Measurements from ENCODE around the gene SLC25A39. TPM values are rescaled to one million over a fixed set of nuclear protein-coding genes. Genes with fewer than 3 reads are reported as not detected.

SLC25A39 gene
- total and polyA plus RNA-seq, 8 donors = 42.0 to 351 (median 134) TPM

DNA sequence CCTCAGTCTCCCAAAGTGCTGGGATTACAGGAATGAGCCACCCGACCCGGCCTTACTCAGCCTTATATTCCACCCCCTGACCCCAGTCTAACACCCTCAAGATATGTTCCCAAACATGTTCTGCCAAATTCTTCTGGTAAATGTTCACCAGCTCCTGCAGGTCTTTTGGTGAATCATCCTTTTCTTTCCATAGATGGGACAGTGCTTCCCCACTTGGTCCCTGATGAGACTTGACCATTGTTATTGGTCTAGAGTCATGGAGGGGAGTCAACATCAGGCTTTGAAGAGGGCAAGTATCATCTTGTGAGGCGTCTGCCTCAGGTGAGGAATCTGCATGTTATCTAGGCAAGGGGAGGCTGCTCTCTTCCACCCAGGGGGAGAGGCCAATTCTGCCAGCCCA is 26.6 kb downstream of the SLC25A39 start:
- H3K4me3 ChIP-seq = no peak overlapping the region
- DNase-seq = no peak
- peaks cover 0 to 19% (median 8%) of the 10 kb centered on the region in 3 donors for H3K27me3 ChIP-seq
- H3K36me3 ChIP-seq = no peaks in the 10 kb centered on the region
- H3K9me3 ChIP-seq = no peaks in the 10 kb centered on the region
- no peak for TF ChIP-seq POLR2A (IDR thresholded peaks at IDR 0.05)
- TF ChIP-seq POLR2AphosphoS5 (IDR thresholded peaks at IDR 0.05) = no peak
- TF ChIP-seq EP300 (IDR thresholded peaks at IDR 0.05) = no peak
- TF ChIP-seq, protein P1, sequence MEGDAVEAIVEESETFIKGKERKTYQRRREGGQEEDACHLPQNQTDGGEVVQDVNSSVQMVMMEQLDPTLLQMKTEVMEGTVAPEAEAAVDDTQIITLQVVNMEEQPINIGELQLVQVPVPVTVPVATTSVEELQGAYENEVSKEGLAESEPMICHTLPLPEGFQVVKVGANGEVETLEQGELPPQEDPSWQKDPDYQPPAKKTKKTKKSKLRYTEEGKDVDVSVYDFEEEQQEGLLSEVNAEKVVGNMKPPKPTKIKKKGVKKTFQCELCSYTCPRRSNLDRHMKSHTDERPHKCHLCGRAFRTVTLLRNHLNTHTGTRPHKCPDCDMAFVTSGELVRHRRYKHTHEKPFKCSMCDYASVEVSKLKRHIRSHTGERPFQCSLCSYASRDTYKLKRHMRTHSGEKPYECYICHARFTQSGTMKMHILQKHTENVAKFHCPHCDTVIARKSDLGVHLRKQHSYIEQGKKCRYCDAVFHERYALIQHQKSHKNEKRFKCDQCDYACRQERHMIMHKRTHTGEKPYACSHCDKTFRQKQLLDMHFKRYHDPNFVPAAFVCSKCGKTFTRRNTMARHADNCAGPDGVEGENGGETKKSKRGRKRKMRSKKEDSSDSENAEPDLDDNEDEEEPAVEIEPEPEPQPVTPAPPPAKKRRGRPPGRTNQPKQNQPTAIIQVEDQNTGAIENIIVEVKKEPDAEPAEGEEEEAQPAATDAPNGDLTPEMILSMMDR (IDR thresholded peaks at IDR 0.05) = no peak
- no peak overlapping the region for H3K27ac ChIP-seq
- intact Hi-C loops (cut with DNase I; ENCODE audit: low total_unique reads) = no loop called here
- no peaks in the 10 kb centered on the region for H3K4me1 ChIP-seq
- 67 to 83% (median 76%) methylated on average over 3 of the region's 3 CpGs for WGBS, 5 donors

DNA sequence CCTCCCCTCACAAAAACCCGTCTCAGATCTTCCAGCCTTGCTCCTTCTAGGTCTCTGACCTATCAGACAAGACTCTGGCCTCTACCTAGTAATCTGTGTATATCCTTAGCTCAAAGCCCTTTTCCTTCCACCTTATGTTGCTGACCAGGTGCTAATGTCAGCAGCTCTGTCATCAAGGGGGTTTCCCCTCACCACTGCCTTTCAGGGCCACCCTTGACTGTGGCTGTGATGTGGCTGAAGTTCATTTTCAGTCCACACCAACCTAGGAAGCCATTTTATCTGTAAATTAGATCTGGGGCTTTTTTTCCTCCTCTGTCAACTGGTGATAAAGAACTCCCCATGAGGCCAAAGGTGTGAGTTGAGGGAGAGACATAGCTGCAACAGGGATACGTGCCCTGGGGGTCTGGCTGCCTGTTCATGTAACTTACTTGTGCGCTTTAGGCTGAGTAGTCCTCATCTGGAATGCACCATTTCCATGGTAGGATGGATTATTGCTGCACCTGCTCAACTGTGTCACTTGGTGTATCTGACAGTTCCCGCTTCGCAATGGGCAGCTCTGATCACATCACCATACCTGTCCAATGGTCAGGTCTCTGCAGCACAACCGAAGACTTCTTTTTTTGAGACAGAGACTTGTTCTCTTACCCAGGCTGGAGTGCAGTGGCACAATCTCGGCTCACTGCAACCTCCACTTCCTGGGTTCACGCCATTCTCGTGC is 31.0 kb downstream of the SLC25A39 start:
- TF ChIP-seq POLR2AphosphoS5 (IDR thresholded peaks at IDR 0.05) = no peak
- TF ChIP-seq, protein P1 (IDR thresholded peaks at IDR 0.05) = no peak
- no peak for TF ChIP-seq POLR2A (IDR thresholded peaks at IDR 0.05)
- TF ChIP-seq EP300 (IDR thresholded peaks at IDR 0.05) = no peak
- intact Hi-C loops (cut with DNase I; ENCODE audit: low total_unique reads) = no loop called here
- Histone ChIP-seq H3K9me3 (no peaks in the 10 kb centered on the region), H3K36me3 (no peaks in the 10 kb centered on the region), H3K27me3 (peaks cover 0 to 8% (median 0%) of the 10 kb centered on the region in 3 donors), H3K27ac (no peak overlapping the region), H3K4me1 (no peaks in the 10 kb centered on the region), H3K4me3 (no peak overlapping the region)
- no peak for DNase-seq
- WGBS, 5 donors = 77 to 88% (median 84%) methylated on average over 9 of the region's 9 CpGs

DNA sequence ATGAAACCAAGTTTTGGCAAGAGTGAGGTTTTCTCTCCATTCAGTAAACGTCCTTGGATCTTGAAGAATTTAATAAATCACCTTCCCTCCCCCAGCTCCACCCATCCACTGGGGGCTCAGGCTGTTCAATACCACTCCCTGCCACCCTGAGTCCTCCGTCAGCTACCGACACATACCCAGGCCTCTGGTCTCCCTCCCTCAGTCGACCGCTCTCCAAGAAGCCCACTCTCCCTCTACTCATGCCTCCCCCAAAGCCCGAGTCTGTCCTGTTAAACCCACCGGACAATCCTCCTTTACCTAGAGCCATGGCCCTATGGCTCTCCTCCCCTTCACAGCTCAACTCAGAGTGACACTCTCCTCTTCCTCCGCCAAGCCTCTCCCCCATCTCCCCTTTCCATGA is 37.0 kb downstream of the SLC25A39 start:
- no peaks in the 10 kb centered on the region for H3K27me3 ChIP-seq
- DNase-seq = no peak
- intact Hi-C loops (cut with DNase I; ENCODE audit: low total_unique reads) = no loop called here
- no peak overlapping the region for H3K4me3 ChIP-seq
- H3K9me3 ChIP-seq = no peaks in the 10 kb centered on the region
- TF ChIP-seq POLR2AphosphoS5 (IDR thresholded peaks at IDR 0.05) (no peak), POLR2A (IDR thresholded peaks at IDR 0.05) (no peak)
- H3K4me1 ChIP-seq = no peaks in the 10 kb centered on the region
- 63 to 73% (median 71%) methylated on average over 8 of the region's 8 CpGs for WGBS, 5 donors
- no peaks in the 10 kb centered on the region for H3K36me3 ChIP-seq
- no peak overlapping the region for H3K27ac ChIP-seq

DNA sequence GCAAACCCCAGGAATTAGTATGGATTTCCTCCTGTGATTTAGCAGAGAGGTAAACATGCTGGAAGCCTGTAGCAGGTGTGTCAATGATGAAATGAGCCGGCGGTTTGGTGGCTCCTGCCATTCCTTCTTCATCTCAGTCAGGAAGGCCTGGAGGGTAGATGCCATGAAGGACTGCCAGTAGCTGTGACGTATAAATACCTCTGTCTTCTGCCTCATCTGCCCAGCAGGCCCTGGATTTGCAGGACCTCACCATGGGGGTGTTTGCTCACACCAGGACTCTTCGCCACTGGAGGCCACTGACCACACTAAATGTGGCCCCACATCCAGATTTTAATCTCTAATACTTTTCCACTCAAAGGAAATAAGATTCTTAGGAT is 40.6 kb downstream of the SLC25A39 start:
- H3K4me3 ChIP-seq = no peak overlapping the region
- H3K27me3 ChIP-seq = no peaks in the 10 kb centered on the region
- WGBS, 5 donors = 69 to 86% (median 82%) methylated on average over 4 of the region's 4 CpGs
- TF ChIP-seq, protein P1 (IDR thresholded peaks at IDR 0.05) = no peak
- TF ChIP-seq EP300 (IDR thresholded peaks at IDR 0.05) (no peak), POLR2A (IDR thresholded peaks at IDR 0.05) (no peak), POLR2AphosphoS5 (IDR thresholded peaks at IDR 0.05) (no peak)
- no peaks in the 10 kb centered on the region for H3K9me3 ChIP-seq
- H3K4me1 ChIP-seq = peaks cover 6 to 16% (median 13%) of the 10 kb centered on the region in 4 donors
- no peaks in the 10 kb centered on the region for H3K36me3 ChIP-seq
- intact Hi-C loops (cut with DNase I; ENCODE audit: low total_unique reads) = no loop called here
- no peak for DNase-seq
- H3K27ac ChIP-seq = no peak overlapping the region

DNA sequence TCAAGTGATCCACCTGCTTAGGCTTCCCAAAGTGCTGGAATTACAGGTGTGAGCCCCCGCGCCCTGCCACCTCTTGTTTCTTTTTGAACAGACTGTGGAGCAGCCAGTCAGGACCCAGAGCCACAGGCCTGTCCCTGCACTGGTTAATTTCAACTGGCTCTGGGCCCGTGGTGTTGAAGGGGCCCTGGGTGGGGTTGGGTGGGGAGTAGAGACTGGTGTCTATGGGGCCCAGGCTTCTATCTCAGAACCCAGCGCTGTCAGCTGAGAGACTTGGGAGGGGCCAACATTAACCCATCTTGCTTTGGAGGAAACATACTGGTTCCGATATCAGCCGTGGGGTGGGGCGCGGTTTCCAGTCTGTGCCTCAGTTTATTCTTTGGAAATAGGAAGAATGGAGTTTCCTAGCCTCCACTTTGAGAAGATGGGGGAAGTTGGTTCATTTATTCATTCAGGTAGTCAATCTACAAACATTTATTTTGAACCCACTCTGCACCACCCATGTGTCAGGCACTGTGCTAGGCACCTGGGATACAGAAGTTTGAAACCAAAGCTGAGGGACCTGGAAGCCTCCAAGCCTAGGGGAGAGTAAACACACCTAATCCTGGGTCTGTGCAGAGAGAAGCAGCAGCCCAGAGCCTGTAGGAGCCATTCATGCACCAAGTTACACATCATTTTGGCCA is 41.1 kb downstream of the SLC25A39 start:
- peaks cover 6 to 16% (median 13%) of the 10 kb centered on the region in 4 donors for H3K4me1 ChIP-seq
- no peaks in the 10 kb centered on the region for H3K36me3 ChIP-seq
- DNase-seq = no peak
- TF ChIP-seq, protein P1 (IDR thresholded peaks at IDR 0.05) = no peak
- TF ChIP-seq POLR2AphosphoS5 (IDR thresholded peaks at IDR 0.05) (no peak), POLR2A (IDR thresholded peaks at IDR 0.05) (no peak), EP300 (IDR thresholded peaks at IDR 0.05) (no peak)
- H3K27ac ChIP-seq = no peak overlapping the region
- intact Hi-C loops (cut with DNase I; ENCODE audit: low total_unique reads) = no loop called here
- H3K4me3 ChIP-seq = no peak overlapping the region
- WGBS, 5 donors = 80 to 86% (median 81%) methylated on average over 8 of the region's 8 CpGs
- H3K27me3 ChIP-seq = no peaks in the 10 kb centered on the region
- H3K9me3 ChIP-seq = no peaks in the 10 kb centered on the region
